HUDEP-2 (cell line): Measurements from ENCODE around the gene PITX3.

Source experiments
- DNase-seq, 76 experiments: peaks; one replicate each; lab custom pipeline; 2025; ENCODE audit not compliant: unreplicated experiment in 76 of 76; lab: John Stamatoyannopoulos, UW

Gene PITX3

GRCh38 chr10:102241444-102242117, at the start of gene PITX3:
Gene PITX3, minus strand, starts transcription at chr10:102241512. Its CDS starts 9,432 bp downstream, at chr10:102232080.
- DNase-seq, result peak in 75 of 76 experiments; percentile 28 to 97 (median 90)

- DNase-seq, result no peak
Observed at GRCh38 chr10:102289840-102290239, 48.5 kb upstream of the PITX3 start.

DNA sequence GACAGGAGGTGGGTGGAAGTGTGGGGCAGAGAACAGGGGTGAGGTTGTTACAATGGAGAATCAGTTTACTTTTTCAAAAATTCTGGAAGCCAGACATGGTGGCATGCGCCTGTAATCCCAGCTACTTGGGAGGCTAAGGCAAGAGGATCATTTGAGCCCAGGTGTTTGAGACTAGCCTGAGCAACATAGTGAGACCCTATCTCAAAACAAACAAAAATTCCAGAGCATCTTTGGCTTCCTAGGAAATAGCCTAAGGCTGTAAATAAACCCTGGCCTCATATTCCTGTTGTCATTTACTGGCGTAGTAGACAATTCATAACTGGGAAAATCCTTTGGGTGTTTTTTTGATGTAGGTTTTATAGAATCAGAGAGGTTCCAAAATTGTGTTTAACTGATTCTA, 48.0 kb upstream of the PITX3 start:
- no peak for DNase-seq

GRCh38 chr10:102287991-102288390, 46.7 kb upstream of the PITX3 start:
- DNase-seq, result no peak

GRCh38 chr10:102287538-102287937, 46.2 kb upstream of the PITX3 start:
- DNase-seq, result no peak

- DNase-seq, result no peak
Observed at GRCh38 chr10:102286216-102286615, 44.9 kb upstream of the PITX3 start.

DNA sequence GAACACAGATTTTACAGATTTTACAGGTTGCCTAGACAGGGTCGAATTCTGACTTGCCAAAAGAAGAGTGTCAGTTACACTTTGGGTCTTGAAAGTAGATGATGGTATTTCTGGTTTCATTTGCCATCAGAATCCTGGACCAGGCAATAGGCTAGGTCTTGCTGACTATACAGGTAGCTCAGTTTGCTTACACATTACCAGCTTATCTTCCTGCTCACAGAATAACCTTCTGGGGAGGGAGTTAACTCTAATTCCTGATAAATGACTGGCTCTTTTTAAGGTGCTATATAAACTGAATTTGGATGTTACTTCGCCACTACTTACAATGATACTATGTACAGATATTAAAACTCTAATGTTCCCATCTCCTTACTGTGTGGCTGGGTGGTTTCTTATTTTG, 43.8 kb upstream of the PITX3 start:
- no peak for DNase-seq

DNA sequence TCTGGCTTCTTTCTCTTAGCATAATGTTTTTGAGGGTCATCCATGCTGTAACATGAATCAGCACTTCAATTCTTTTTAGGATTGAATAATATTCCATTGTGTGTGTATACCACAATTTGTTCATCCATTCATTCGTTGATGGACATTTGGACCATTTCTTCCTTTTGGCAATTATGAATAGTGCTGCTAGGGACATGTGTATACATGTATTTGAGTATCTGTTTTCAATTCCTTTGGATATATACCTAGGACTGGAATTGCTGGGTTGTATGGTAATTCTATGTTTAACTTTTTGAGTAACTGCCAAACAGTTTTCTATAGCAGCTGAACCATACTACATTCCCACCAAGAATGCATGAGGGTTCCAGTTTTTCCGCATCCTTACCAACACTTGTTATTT, 43.2 kb upstream of the PITX3 start:
- no peak for DNase-seq

DNA sequence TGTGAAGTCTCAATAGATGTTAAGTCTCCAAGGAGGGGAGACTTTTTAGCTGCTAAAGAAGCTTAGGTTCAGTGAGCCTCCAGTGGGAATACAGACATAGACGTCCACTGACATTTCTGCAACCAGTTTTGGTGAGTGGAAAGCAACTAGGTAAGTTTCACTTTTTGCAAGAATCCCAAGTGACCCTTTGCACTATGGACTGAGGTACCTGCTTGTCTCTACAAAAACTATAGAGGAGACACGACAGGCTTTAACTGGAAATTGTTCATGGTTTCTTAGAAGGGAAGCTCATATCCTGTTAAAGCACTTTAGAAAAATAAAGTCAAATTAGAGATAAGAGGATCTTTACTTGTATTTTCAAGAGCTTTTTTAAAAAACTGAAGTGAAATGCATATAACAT, 42.6 kb upstream of the PITX3 start:
- no peak for DNase-seq

- no peak for DNase-seq
Observed at GRCh38 chr10:102283488-102283887, 42.2 kb upstream of the PITX3 start.

DNA sequence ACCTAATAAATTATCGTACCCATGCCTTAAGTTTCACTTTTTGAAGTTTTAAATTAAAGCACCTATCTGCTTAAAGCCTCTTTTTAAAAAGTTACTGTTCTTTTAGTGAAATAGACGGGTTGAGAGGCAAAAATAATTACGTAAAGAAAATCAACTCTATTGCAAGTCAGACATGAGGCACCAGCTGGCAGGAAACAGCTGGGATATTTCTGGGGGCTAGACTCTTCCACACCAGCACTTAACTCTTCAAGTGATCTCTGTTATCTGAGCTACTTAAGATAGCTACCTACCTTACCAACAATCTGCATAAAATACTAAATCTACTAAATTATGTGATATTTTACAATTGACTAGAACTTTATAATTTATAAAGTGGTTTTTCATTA, 39.8 kb upstream of the PITX3 start:
- no peak for DNase-seq

- no peak for DNase-seq
Observed at GRCh38 chr10:102280397-102281101, 39.2 kb upstream of the PITX3 start.

GRCh38 chr10:102279104-102279503, 37.8 kb upstream of the PITX3 start:
- no peak for DNase-seq

DNA sequence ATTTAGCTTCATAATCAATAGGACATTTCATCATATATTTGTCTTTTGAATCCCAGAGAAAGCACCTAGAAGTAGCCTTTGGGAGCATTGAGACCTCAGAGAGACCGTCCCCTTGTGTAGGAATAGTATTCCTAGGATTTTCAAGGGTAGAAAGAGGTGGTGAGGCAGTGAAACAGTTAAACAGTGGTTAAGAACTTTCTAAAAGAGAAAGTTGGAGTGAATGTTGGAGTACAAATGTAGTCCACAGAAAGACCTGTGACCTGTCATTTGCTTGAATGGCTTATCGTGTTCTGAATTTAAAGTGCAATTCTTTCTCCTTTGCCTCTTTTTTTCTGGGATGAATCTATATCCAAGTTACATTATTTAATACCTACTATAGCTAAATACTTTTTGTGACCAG, 34.0 kb upstream of the PITX3 start:
- DNase-seq, result no peak

GRCh38 chr10:102274062-102274461, 32.8 kb upstream of the PITX3 start:
- no peak for DNase-seq

GRCh38 chr10:102269017-102269416, 27.7 kb upstream of the PITX3 start:
- no peak for DNase-seq

DNA sequence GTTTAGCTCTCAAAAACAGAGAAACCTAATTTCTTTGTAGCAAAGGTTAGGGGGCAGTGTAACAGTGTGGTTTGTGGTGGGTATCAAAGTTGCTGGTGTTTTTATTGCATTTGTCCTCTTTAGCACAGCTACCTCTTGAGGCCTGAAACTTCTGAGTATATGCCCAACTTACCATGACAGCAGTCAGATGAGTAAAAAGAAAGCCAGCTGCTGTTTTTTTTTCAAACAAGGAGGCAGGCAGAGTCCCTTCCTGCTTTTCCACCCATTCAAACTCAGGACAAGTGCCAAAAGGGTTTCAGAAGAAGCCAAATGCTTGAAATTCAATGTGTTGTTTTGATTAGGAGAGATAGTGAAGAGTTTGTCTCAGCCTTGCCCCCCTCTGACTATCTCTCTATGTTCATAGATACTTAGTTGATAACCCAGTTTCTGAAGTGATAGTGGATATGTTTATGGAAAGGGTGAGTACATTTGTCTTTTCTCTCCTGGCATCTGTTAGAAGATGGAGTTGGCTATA, 27.1 kb upstream of the PITX3 start:
- peak in 9 of 76 experiments; percentile 8 to 46 (median 18) for DNase-seq

- no peak for DNase-seq
Observed at GRCh38 chr10:102267748-102268147, 26.4 kb upstream of the PITX3 start.

- DNase-seq, result no peak
Observed at GRCh38 chr10:102266670-102267069, 25.4 kb upstream of the PITX3 start.

DNA sequence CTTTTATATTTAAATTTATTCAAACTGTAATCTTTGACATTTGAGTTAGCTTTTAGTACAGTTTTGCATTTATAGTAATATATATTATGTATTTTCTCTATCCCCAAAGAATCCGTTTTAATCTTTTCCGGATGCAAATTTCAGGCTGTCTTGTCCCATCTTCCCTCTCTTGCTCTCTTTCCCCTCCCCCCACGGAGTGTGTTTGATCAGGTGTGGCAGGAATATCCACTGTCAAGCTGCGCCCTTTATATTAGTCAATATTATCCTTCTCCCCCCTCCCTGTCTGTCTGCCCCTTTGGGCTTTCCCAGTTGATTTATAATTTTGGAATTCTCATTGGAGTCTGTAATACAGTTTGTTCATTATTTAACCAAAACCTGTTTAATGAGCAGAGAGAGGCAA, 23.1 kb upstream of the PITX3 start:
- DNase-seq, result no peak

DNA sequence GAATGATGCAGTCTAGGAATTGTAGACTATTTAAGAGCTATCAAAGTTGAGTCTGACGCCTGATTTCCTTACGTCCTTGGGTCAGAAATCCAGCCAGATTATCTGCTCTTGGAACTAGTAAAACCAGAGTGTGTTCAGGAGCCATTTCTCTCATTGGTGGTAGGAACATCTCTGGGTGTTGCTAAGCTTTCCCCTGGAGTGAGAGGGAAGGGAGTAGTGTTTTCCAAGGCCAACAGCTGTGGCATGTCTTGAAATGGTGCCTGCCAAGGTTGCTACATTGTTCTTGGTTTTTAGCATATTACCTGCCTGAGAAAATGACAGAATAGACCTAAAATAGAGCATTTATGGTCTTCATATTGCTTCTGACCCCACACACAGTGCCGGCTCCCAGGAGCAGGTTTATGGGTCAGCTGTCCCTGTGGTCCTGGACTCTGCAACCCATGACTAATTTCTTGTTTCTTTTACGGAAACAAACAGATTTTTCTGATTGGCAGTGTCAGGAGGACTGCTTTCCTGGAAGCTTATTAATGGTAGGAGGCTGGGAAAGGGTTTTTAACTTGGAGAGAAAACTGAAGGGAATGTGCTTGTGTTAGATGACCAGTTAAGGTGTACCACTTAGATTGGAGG, 21.5 kb upstream of the PITX3 start:
- no peak for DNase-seq

DNA sequence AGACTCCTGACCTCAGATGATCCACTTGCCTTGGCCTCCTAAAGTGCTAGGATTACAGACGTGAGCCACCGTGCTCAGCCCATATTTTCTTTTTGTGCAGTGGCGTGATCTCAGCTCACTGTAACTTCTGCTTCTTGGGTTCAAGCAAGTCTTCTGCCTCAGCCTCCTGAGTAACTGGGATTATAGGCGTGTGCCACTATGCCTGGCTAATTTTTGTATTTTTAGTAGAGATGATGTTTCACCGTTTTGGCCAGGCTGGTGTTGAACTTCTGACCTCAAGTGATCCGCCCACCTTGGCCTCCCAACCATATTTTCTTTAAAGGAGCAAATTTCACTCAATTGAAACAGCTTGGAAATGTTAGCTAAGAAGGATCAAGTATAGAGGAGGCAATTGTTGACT, 20.5 kb upstream of the PITX3 start:
- DNase-seq, result no peak
